ENCODE measurements around the gene CNTROB. TPM values are rescaled to one million over a fixed set of nuclear protein-coding genes. Genes with fewer than 3 reads are reported as not detected.

CNTROB gene
- 19.6 and 42.6 TPM in 2 replicates for total RNA-seq
- 23.1 and 44.0 TPM in 2 replicates for polyA plus RNA-seq

- peak; percentile 99 for DNase-seq (ENCODE audit: low read depth in 1 of 2, low spot score in 1 of 2)
- H3K27me3 ChIP-seq = peaks cover 19% of the 10 kb centered on the region
- no peak within 1 kb of the TSS for H3K27ac ChIP-seq
- no peaks in the 10 kb centered on the region for H3K36me3 ChIP-seq
- H3K4me3 ChIP-seq = peak within 1 kb of the TSS; percentile 82
- TF ChIP-seq CTCF (IDR thresholded peaks at IDR 0.05; ENCODE audit: low read depth, low read length) = no peak
- H3K9me3 ChIP-seq (ENCODE audit: low read depth) = no peaks in the 10 kb centered on the region
- peaks cover 16% of the 10 kb centered on the region for H3K4me1 ChIP-seq (ENCODE audit: low read depth)
These were observed at the start of gene CNTROB, which contains the start of gene TRAPPC1 for GRCh38 chr17:7931709-7932482. TSS of gene CNTROB (plus strand) at chr17:7932206. CDS start at chr17:7933080, 874 bp downstream. TSS of gene TRAPPC1 (minus strand) at chr17:7931946. CDS start at chr17:7931829, 117 bp downstream.

GRCh38 chr17:7882629-7883028, 49.4 kb upstream of the CNTROB start:
- TF ChIP-seq CTCF (IDR thresholded peaks at IDR 0.05; ENCODE audit: low read depth, low read length) = no peak
- H3K27ac ChIP-seq = peak overlapping the region; percentile 56
- no peak for DNase-seq (ENCODE audit: low read depth in 1 of 2, low spot score in 1 of 2)
- no peaks in the 10 kb centered on the region for H3K27me3 ChIP-seq
- no peak overlapping the region for H3K4me3 ChIP-seq
- H3K4me1 ChIP-seq (ENCODE audit: low read depth) = peaks cover 23% of the 10 kb centered on the region
- peaks cover 13% of the 10 kb centered on the region for H3K36me3 ChIP-seq
- H3K9me3 ChIP-seq (ENCODE audit: low read depth) = no peaks in the 10 kb centered on the region

- DNase-seq (ENCODE audit: low read depth in 1 of 2, low spot score in 1 of 2) = peak in 1 of 2 donors; percentile 42
- peaks cover 7% of the 10 kb centered on the region for H3K36me3 ChIP-seq
- H3K27me3 ChIP-seq = no peaks in the 10 kb centered on the region
- TF ChIP-seq CTCF (IDR thresholded peaks at IDR 0.05; ENCODE audit: low read depth, low read length) = no peak
- peak overlapping the region; percentile 72 for H3K27ac ChIP-seq
- H3K4me3 ChIP-seq = peak overlapping the region; percentile 90
- no peaks in the 10 kb centered on the region for H3K9me3 ChIP-seq (ENCODE audit: low read depth)
- peaks cover 33% of the 10 kb centered on the region for H3K4me1 ChIP-seq (ENCODE audit: low read depth)
These were observed 48.1 kb upstream of the CNTROB start for GRCh38 chr17:7883781-7884386.

GRCh38 chr17:7884581-7885366, 47.2 kb upstream of the CNTROB start:
- peak; percentile 21 to 33 for DNase-seq (ENCODE audit: low read depth in 1 of 2, low spot score in 1 of 2)
- TF ChIP-seq CTCF (IDR thresholded peaks at IDR 0.05; ENCODE audit: low read depth, low read length) = no peak
- peaks cover 7% of the 10 kb centered on the region for H3K36me3 ChIP-seq
- H3K27me3 ChIP-seq = no peaks in the 10 kb centered on the region
- no peaks in the 10 kb centered on the region for H3K9me3 ChIP-seq (ENCODE audit: low read depth)
- H3K4me1 ChIP-seq (ENCODE audit: low read depth) = peaks cover 42% of the 10 kb centered on the region
- peak overlapping the region; percentile 90 for H3K4me3 ChIP-seq
- H3K27ac ChIP-seq = peak overlapping the region; percentile 89
